Measurements from ENCODE around the gene C6orf163.

The C6orf163 gene

DNA sequence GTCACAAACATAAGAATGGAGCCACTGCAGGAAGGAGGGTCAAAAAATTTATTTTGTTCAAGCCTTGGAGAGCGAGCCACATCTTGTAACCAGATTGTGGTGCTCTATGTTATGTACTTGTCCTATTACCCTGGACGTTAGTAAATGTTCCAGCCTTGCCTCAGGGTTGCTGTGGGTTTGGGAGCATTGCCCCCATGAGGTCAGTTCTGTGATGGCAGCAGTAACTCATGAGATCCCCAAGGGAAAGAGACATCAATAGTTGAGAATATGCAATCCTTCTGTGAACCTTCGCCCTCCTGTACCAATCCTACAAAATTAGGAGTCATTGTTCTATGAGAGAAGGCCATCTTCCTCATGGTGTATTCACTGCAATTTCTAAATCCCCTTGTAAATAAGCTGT, 46.7 kb downstream of the C6orf163 start:
- Histone ChIP-seq H3K27me3 (ENCODE audit: control insufficient read depth, insufficient read depth, low read length) (no peaks in the 10 kb centered on the region), H3K4me3 (ENCODE audit: low read depth, low read length) (no peak overlapping the region), H3K9ac (ENCODE audit: low read length) (no peak overlapping the region), H3K36me3 (ENCODE audit: control insufficient read depth, insufficient read depth, low read length) (no peaks in the 10 kb centered on the region), H3K27ac (ENCODE audit: low read depth, low read length) (no peak overlapping the region), H3K9me3 (ENCODE audit: control insufficient read depth, insufficient read depth, low read depth, low read length) (no peaks in the 10 kb centered on the region), H3K4me1 (ENCODE audit: control insufficient read depth, insufficient read depth, low read length) (no peaks in the 10 kb centered on the region)

GRCh38 chr6:87393026-87393622, 48.5 kb downstream of the C6orf163 start:
- Histone ChIP-seq H3K27ac (ENCODE audit: low read depth, low read length) (no peak overlapping the region), H3K4me3 (ENCODE audit: low read depth, low read length) (no peak overlapping the region), H3K9ac (ENCODE audit: low read length) (no peak overlapping the region), H3K4me1 (ENCODE audit: control insufficient read depth, insufficient read depth, low read length) (no peaks in the 10 kb centered on the region), H3K36me3 (ENCODE audit: control insufficient read depth, insufficient read depth, low read length) (no peaks in the 10 kb centered on the region), H3K27me3 (ENCODE audit: control insufficient read depth, insufficient read depth, low read length) (no peaks in the 10 kb centered on the region), H3K9me3 (ENCODE audit: control insufficient read depth, insufficient read depth, low read depth, low read length) (no peaks in the 10 kb centered on the region)

- no peaks in the 10 kb centered on the region for H3K27me3 ChIP-seq (ENCODE audit: control insufficient read depth, insufficient read depth, low read length)
- H3K27ac ChIP-seq (ENCODE audit: low read depth, low read length): no peak overlapping the region
- no peak overlapping the region for H3K4me3 ChIP-seq (ENCODE audit: low read depth, low read length)
- H3K9me3 ChIP-seq (ENCODE audit: control insufficient read depth, insufficient read depth, low read depth, low read length): no peaks in the 10 kb centered on the region
- no peak overlapping the region for H3K9ac ChIP-seq (ENCODE audit: low read length)
- H3K36me3 ChIP-seq (ENCODE audit: control insufficient read depth, insufficient read depth, low read length): no peaks in the 10 kb centered on the region
- H3K4me1 ChIP-seq (ENCODE audit: control insufficient read depth, insufficient read depth, low read length): no peaks in the 10 kb centered on the region
Observed at GRCh38 chr6:87395431-87395830, 50.8 kb downstream of the C6orf163 start.

DNA sequence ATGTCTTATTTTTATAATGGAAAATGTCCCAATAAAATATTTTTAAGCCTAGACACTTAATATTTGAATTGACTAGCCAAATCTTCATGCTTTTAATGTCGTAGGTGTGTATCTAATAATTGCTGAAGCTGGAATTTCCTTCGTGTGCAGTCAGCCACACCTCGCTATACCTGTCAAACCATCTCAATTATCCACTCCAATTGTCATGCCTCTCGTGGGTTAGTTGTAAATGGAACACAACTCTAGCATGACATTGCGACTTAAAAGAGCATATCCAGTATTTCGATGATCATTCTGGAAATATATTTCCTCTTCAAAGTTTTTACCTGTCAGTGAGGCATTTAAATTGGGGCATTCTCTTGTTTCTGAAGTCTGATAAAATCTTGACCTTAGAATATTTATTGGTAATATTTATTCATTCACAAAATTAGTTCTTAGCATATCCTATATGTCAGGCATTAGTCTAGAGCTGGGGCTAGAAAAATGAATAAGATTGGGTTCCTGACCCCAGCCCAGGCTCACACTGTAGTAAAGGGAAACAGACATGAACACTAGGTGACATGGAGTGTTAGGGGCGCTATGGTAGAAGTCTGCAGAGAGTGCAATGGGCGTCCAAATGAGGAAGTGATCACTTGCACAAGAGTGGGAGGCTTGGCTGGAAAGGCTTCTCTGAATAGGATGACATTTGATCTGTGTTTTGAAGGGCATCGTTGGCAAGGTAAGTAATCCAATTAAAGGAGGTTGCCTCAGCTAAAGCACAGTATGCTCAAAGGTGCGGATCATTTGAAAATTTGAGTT, 52.2 kb downstream of the C6orf163 start:
- Histone ChIP-seq H3K4me3 (ENCODE audit: low read depth, low read length) (no peak overlapping the region), H3K4me1 (ENCODE audit: control insufficient read depth, insufficient read depth, low read length) (no peaks in the 10 kb centered on the region), H3K27ac (ENCODE audit: low read depth, low read length) (no peak overlapping the region), H3K36me3 (ENCODE audit: control insufficient read depth, insufficient read depth, low read length) (no peaks in the 10 kb centered on the region), H3K27me3 (ENCODE audit: control insufficient read depth, insufficient read depth, low read length) (no peaks in the 10 kb centered on the region), H3K9me3 (ENCODE audit: control insufficient read depth, insufficient read depth, low read depth, low read length) (no peaks in the 10 kb centered on the region), H3K9ac (ENCODE audit: low read length) (no peak overlapping the region)

GRCh38 chr6:87397656-87398055, 53.0 kb downstream of the C6orf163 start:
- H3K4me3 ChIP-seq (ENCODE audit: low read depth, low read length): no peak overlapping the region
- no peaks in the 10 kb centered on the region for H3K36me3 ChIP-seq (ENCODE audit: control insufficient read depth, insufficient read depth, low read length)

GRCh38 chr6:87401832-87402231, 57.2 kb downstream of the C6orf163 start:
- H3K9me3 ChIP-seq (ENCODE audit: control insufficient read depth, insufficient read depth, low read depth, low read length): no peaks in the 10 kb centered on the region
- H3K9ac ChIP-seq (ENCODE audit: low read length): no peak overlapping the region
- H3K4me3 ChIP-seq (ENCODE audit: low read depth, low read length): no peak overlapping the region
- no peaks in the 10 kb centered on the region for H3K27me3 ChIP-seq (ENCODE audit: control insufficient read depth, insufficient read depth, low read length)
- no peaks in the 10 kb centered on the region for H3K36me3 ChIP-seq (ENCODE audit: control insufficient read depth, insufficient read depth, low read length)
- H3K4me1 ChIP-seq (ENCODE audit: control insufficient read depth, insufficient read depth, low read length): no peaks in the 10 kb centered on the region
- H3K27ac ChIP-seq (ENCODE audit: low read depth, low read length): no peak overlapping the region

More at GRCh38 chr6:87397656-87398055, 53.0 kb downstream of the C6orf163 start:
- Histone ChIP-seq H3K4me1 (ENCODE audit: control insufficient read depth, insufficient read depth, low read length) (no peaks in the 10 kb centered on the region), H3K27me3 (ENCODE audit: control insufficient read depth, insufficient read depth, low read length) (no peaks in the 10 kb centered on the region), H3K9ac (ENCODE audit: low read length) (no peak overlapping the region), H3K9me3 (ENCODE audit: control insufficient read depth, insufficient read depth, low read depth, low read length) (no peaks in the 10 kb centered on the region), H3K27ac (ENCODE audit: low read depth, low read length) (no peak overlapping the region)

- Histone ChIP-seq H3K27ac (ENCODE audit: low read depth, low read length) (no peak overlapping the region), H3K9me3 (ENCODE audit: control insufficient read depth, insufficient read depth, low read depth, low read length) (no peaks in the 10 kb centered on the region), H3K9ac (ENCODE audit: low read length) (no peak overlapping the region)
Observed at GRCh38 chr6:87407561-87407900, 62.9 kb downstream of the C6orf163 start.

GRCh38 chr6:87407901-87408720, 63.5 kb downstream of the C6orf163 start, which contains the start of gene CFAP206:
CFAP206 (plus strand) TSS chr6:87407972; CDS start chr6:87409840, 1,868 bp downstream.
- peak within 1 kb of the TSS; percentile 97 for H3K4me3 ChIP-seq (ENCODE audit: low read depth, low read length)
- no peak within 1 kb of the TSS for H3K27ac ChIP-seq (ENCODE audit: low read depth, low read length)
- 0 out of 2 replicates have a peak, but pooled peaks cover 2% of the 10 kb centered on the region for H3K4me1 ChIP-seq (ENCODE audit: control insufficient read depth, insufficient read depth, low read length)
- H3K27me3 ChIP-seq (ENCODE audit: control insufficient read depth, insufficient read depth, low read length): no peaks in the 10 kb centered on the region
- no peaks in the 10 kb centered on the region for H3K9me3 ChIP-seq (ENCODE audit: control insufficient read depth, insufficient read depth, low read depth, low read length)
- H3K9ac ChIP-seq (ENCODE audit: low read length): peak within 1 kb of the TSS; percentile 76
- H3K36me3 ChIP-seq (ENCODE audit: control insufficient read depth, insufficient read depth, low read length): no peaks in the 10 kb centered on the region

More at GRCh38 chr6:87407561-87407900, 62.9 kb downstream of the C6orf163 start:
- H3K4me3 ChIP-seq (ENCODE audit: low read depth, low read length): peak overlapping the region; percentile 97
- no peaks in the 10 kb centered on the region for H3K36me3 ChIP-seq (ENCODE audit: control insufficient read depth, insufficient read depth, low read length)
- 0 out of 2 replicates have a peak, but pooled peaks cover 2% of the 10 kb centered on the region for H3K4me1 ChIP-seq (ENCODE audit: control insufficient read depth, insufficient read depth, low read length)
- no peaks in the 10 kb centered on the region for H3K27me3 ChIP-seq (ENCODE audit: control insufficient read depth, insufficient read depth, low read length)

DNA sequence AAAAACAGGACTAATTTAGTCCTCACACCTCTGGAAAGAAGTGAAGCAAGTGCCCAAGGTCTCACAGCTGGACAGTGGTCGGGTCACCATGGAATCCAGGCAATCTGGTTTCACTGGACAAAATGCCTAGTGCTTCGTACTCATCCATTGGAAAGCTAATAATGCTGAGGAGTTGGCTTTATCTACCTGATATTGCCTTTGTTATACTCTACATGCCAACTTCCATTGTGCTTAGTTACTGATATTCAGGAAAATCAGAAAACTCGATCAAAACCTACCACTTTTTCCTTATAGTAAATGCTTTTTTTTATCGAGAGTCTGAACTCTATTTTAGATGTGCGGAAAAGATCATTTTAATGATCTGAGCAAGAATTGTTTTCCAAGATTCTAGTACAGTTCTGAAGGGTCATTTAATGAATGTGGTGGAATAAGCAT, 64.1 kb downstream of the C6orf163 start:
- Histone ChIP-seq H3K27me3 (ENCODE audit: control insufficient read depth, insufficient read depth, low read length) (no peaks in the 10 kb centered on the region), H3K36me3 (ENCODE audit: control insufficient read depth, insufficient read depth, low read length) (no peaks in the 10 kb centered on the region), H3K4me3 (ENCODE audit: low read depth, low read length) (peak overlapping the region; percentile 97), H3K9ac (ENCODE audit: low read length) (peak overlapping the region; percentile 76), H3K27ac (ENCODE audit: low read depth, low read length) (no peak overlapping the region), H3K4me1 (ENCODE audit: control insufficient read depth, insufficient read depth, low read length) (0 out of 2 replicates have a peak, but pooled peaks cover 2% of the 10 kb centered on the region), H3K9me3 (ENCODE audit: control insufficient read depth, insufficient read depth, low read depth, low read length) (no peaks in the 10 kb centered on the region)
